Heart right ventricle (tissue), 16 donors: ENCODE measurements around the gene ADSS1. TPM values are rescaled to one million over a fixed set of nuclear protein-coding genes. Genes with fewer than 3 reads are reported as not detected.

Source experiments
- ATAC-seq, 8 donors: fragments of 200-7000 bp; cut with Tn5 transposase; one replicate each; pipeline ENCODE4 v1.9.1; 2020; ENCODE audit warnings: mild to moderate bottlenecking in 8 of 8, moderate library complexity in 8 of 8, moderate number of reproducible peaks in 1 of 8
- DNase-seq, 2 donors: peaks; one replicate each; pipeline ENCODE4 v3.0.0-alpha.2; 2020
- H3K27ac ChIP-seq, 10 donors: fragments of 200-600 bp; sonication (generic) in 2 of 10; one replicate each; pipeline versions ENCODE4 v1.5.0 to v1.8.0; 2020 to 2022; ENCODE audit warnings: mild to moderate bottlenecking in 3 of 10
- H3K27me3 ChIP-seq, 7 donors: fragments of 200-600 bp; one replicate each; pipeline ENCODE4 v1.8.0; 2021 to 2022; ENCODE audit warnings: mild to moderate bottlenecking in 2 of 7
- H3K36me3 ChIP-seq, 9 donors: fragments of 200-600 bp; sonication (generic) in 1 of 9; one replicate each; pipeline versions ENCODE4 v1.5.0 to v1.8.0; 2020 to 2022; ENCODE audit warnings: mild to moderate bottlenecking in 2 of 9
- H3K4me1 ChIP-seq, 9 donors: fragments of 200-600 bp; sonication (generic) in 1 of 9; one replicate each; pipeline versions ENCODE4 v1.5.0 to v1.8.0; 2020 to 2022; ENCODE audit warnings: mild to moderate bottlenecking in 4 of 9
- H3K4me3 ChIP-seq, 10 donors: fragments of 200-600 bp; sonication (generic) in 2 of 10; one replicate each; pipeline versions ENCODE4 v1.5.0 to v1.8.0; 2020 to 2022; ENCODE audit warnings: mild to moderate bottlenecking in 7 of 10, moderate library complexity in 2 of 10
- H3K9me3 ChIP-seq, 11 donors: fragments of 200-600 bp in 10 of 11; sonication (generic) in 2 of 11; one replicate each; pipeline versions ENCODE4 v1.5.0 to v1.8.0; 2013 to 2022; ENCODE audit warnings: mild to moderate bottlenecking in 2 of 11, control low read depth in 1 of 11, moderate library complexity in 1 of 11
- CTCF ChIP-seq, 9 donors: fragments of 200-600 bp; sonication (generic) in 2 of 9; IDR thresholded peaks; one replicate each; pipeline versions ENCODE4 v1.5.0 to v1.8.0; 2021 to 2022; ENCODE audit warnings: antibody characterized with exemption in 9 of 9, mild to moderate bottlenecking in 5 of 9, moderate library complexity in 1 of 9
- WGBS, 2 donors: extraction: QIAGEN DNeasy Blood & Tissue Kit; methylation state at CpG; one replicate each; pipeline ENCODE4 v1.1.7; 2013; ENCODE audit warnings: inconsistent platforms in 1 of 2; 5-methylcytosine and 5-hydroxymethylcytosine counted together
- intact Hi-C, 10 donors: fragments of 100-400 bp; cut with DNase I; formaldehyde crosslinking; loops; one replicate each; pipeline versions ENCODE4 v1.11.1 to v1.14.2; 2022
- polyA plus RNA-seq, 2 donors: library from polyadenylated mRNA; stranded (reverse); fragments of 200-250 nt; gene quantifications; one replicate each; pipeline ENCODE4 v1.2.3, GENCODE V29; 2013
- total RNA-seq, 10 donors: library from RNA; stranded (reverse); fragmentation: NEBNext Ultra II Directional in 3 of 10; extraction: Animal tissue kit (Norgen Biotek cat#: 25700) in 3 of 10; gene quantifications; one replicate each; pipeline versions ENCODE4 v1.2.1 to v1.2.4, GENCODE V29; 2021 to 2023
- donor health status: Arrhythmogenic right ventricular cardiomyopathy.
- donor health status: ischemic (EF 13 %, LVEDD 7.1; RV severe dilation, severe dysfunction).
- donor health status: healthy with polysubstance abuse.
- donor health status: DM: no; HTN: yes; CAD: no.
- donor health status: DM: no; HTN: no; CAD: no.
- donor health status: ischemic (EF 25% LVEDD 6.9; RV normal size, moderate dysfunction).
- donor health status: ischemic (EF 25% LVEDD 5.7; RV mildly dilated, moderate dysfunction).
- donor health status: healthy.
- donor health status: DM: yes; HTN: yes; CAD: no.
- donor health status: Ischemic cardiomyopathy.
- donor health status: ischemic (EF 35%, LVEDD 5.7; RV mildly dilated, moderate dysfunction).
- donor health status: nonischemic (EF 11% LVEDD 7.7; RV severe dilation, severe dysfunction).
- donor health status: DM: yes; HTN: yes; CAD: no.
- donor health status: PGD.
- donor health status: ischemic (EF 29% LVEDD 5.4; RV normal size, mild dysfunction).
- donor health status: nonischemic (EF 23%, LVEDD 6.1; RV moderate dilation, normal function).

The ADSS1 gene
- total and polyA plus RNA-seq, 12 donors = 74.6 to 295 (median 195) TPM

- Histone ChIP-seq H3K9me3 (no peaks in the 10 kb centered on the region), H3K36me3 (peaks cover 0 to 29% (median 0%) of the 10 kb centered on the region in 9 donors), H3K27me3 (no peaks in the 10 kb centered on the region), H3K27ac (peak overlapping the region in 6 of 10 donors; percentile 9 to 90 (median 50)), H3K4me1 (peaks cover 58 to 97% (median 93%) of the 10 kb centered on the region in 9 donors), H3K4me3 (peak overlapping the region in 1 of 10 donors; percentile 99)
- DNase-seq (no peak), ATAC-seq (no peak)
- WGBS, 2 donors = 87 to 88% methylated on average over 15 of the region's 15 CpGs
- intact Hi-C loops = no loop called here
- TF ChIP-seq CTCF (IDR thresholded peaks at IDR 0.05) = no peak
These were observed 31.6 kb upstream of the ADSS1 start for GRCh38 chr14:104692261-104692938.

GRCh38 chr14:104692939-104693315, 31.1 kb upstream of the ADSS1 start:
- no peak for TF ChIP-seq CTCF (IDR thresholded peaks at IDR 0.05)
- Histone ChIP-seq H3K27ac (peak overlapping the region in 6 of 10 donors; percentile 9 to 90 (median 50)), H3K9me3 (no peaks in the 10 kb centered on the region), H3K4me3 (no peak overlapping the region), H3K4me1 (peaks cover 59 to 97% (median 93%) of the 10 kb centered on the region in 9 donors), H3K27me3 (no peaks in the 10 kb centered on the region), H3K36me3 (peaks cover 0 to 29% (median 0%) of the 10 kb centered on the region in 9 donors)
- no peak for DNase-seq
- no peak for ATAC-seq
- intact Hi-C loops = no loop called here
- 75 to 80% methylated on average over 5 of the region's 5 CpGs for WGBS, 2 donors

GRCh38 chr14:104693482-104694431, 30.3 kb upstream of the ADSS1 start:
- no peak overlapping the region for H3K4me3 ChIP-seq
- DNase-seq (peak in 1 of 2 donors; percentile 19), ATAC-seq (no peak)
- no peaks in the 10 kb centered on the region for H3K9me3 ChIP-seq
- H3K27ac ChIP-seq = peak overlapping the region in 7 of 10 donors; percentile 65 to 90 (median 81)
- 82 to 87% methylated on average over 26 of the region's 26 CpGs for WGBS, 2 donors
- peaks cover 0 to 29% (median 0%) of the 10 kb centered on the region in 9 donors for H3K36me3 ChIP-seq
- no peaks in the 10 kb centered on the region for H3K27me3 ChIP-seq
- peaks cover 58 to 97% (median 94%) of the 10 kb centered on the region in 9 donors for H3K4me1 ChIP-seq
- intact Hi-C loops = no loop called here
- no peak for TF ChIP-seq CTCF (IDR thresholded peaks at IDR 0.05)

- DNase-seq = peak in 1 of 2 donors; percentile 20
- WGBS, 2 donors = 66 to 70% methylated on average over 15 of the region's 15 CpGs
- Histone ChIP-seq H3K36me3 (peaks cover 0 to 29% (median 0%) of the 10 kb centered on the region in 9 donors), H3K27ac (peak overlapping the region; percentile 65 to 90 (median 76)), H3K9me3 (no peaks in the 10 kb centered on the region), H3K4me3 (peak overlapping the region in 2 of 10 donors; percentile 13 to 27), H3K4me1 (peaks cover 60 to 98% (median 96%) of the 10 kb centered on the region in 9 donors), H3K27me3 (no peaks in the 10 kb centered on the region)
- TF ChIP-seq CTCF (IDR thresholded peaks at IDR 0.05) = no peak
- peak in 1 of 8 donors; percentile 5 for ATAC-seq
- intact Hi-C loops = no loop called here
These were observed 29.5 kb upstream of the ADSS1 start for GRCh38 chr14:104694475-104694950.
